Vagina (tissue), 2 donors: Measurements from ENCODE around the gene ARPIN.

ENCODE experiments used
- POLR2A ChIP-seq, 2 donors: fragments of 450-650 bp; IDR thresholded peaks; one replicate each; pipeline ENCODE4 v1.6.1; 2017; ENCODE audit warnings: antibody characterized with exemption in 2 of 2, mild to moderate bottlenecking in 2 of 2, moderate library complexity in 2 of 2
- POLR2AphosphoS5 ChIP-seq, 2 donors: sonication (generic); formaldehyde crosslinking; IDR thresholded peaks; one replicate each; pipeline ENCODE4 v1.9.0; 2017; ENCODE audit warnings: antibody characterized with exemption in 2 of 2, mild to moderate bottlenecking in 2 of 2, low read depth in 1 of 2; ENCODE audit not compliant: insufficient read depth in 1 of 2
- TF ChIP-seq, protein P1 (sequence below), 3 experiments: fragments of 450-650 bp in 2 of 3; fragments of 200-600 bp in 1 of 3; sonication (generic) in 1 of 3; IDR thresholded peaks; one replicate each; pipeline ENCODE4 v1.5.1; 2017 to 2019; ENCODE audit warnings: antibody characterized with exemption in 3 of 3, mild to moderate bottlenecking in 2 of 3, moderate library complexity in 2 of 3

GRCh38 chr15:89855948-89856347 lies 56.8 kb downstream of the ARPIN start:
- TF ChIP-seq, protein P1, sequence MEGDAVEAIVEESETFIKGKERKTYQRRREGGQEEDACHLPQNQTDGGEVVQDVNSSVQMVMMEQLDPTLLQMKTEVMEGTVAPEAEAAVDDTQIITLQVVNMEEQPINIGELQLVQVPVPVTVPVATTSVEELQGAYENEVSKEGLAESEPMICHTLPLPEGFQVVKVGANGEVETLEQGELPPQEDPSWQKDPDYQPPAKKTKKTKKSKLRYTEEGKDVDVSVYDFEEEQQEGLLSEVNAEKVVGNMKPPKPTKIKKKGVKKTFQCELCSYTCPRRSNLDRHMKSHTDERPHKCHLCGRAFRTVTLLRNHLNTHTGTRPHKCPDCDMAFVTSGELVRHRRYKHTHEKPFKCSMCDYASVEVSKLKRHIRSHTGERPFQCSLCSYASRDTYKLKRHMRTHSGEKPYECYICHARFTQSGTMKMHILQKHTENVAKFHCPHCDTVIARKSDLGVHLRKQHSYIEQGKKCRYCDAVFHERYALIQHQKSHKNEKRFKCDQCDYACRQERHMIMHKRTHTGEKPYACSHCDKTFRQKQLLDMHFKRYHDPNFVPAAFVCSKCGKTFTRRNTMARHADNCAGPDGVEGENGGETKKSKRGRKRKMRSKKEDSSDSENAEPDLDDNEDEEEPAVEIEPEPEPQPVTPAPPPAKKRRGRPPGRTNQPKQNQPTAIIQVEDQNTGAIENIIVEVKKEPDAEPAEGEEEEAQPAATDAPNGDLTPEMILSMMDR (IDR thresholded peaks at IDR 0.05) = no peak
- TF ChIP-seq POLR2AphosphoS5 (IDR thresholded peaks at IDR 0.05; ENCODE audit: insufficient read depth in 1 of 2, low read depth in 1 of 2) = no peak
- TF ChIP-seq POLR2A (IDR thresholded peaks at IDR 0.05) = no peak
